Mesenteric fat pad (tissue), 1 donor: Measurements from ENCODE around the gene BCKDHB. TPM values are rescaled to one million over a fixed set of nuclear protein-coding genes. Genes with fewer than 3 reads are reported as not detected.
A peak's percentile ranks its signal among the peaks of the same experiment; 100 is the strongest.
"Not testable (repeated sequence)": the region's sequence is repeated elsewhere in the genome, so short reads cannot be mapped to it uniquely, and the experiment has no call there.

Experiments used
- DNase-seq: peaks from one replicate; pipeline ENCODE4 v3.0.0-alpha.2; 2020; ENCODE audit warnings: low spot score
- long read RNA-seq: library from polyadenylated mRNA; unstranded; transcript quantifications from one replicate; pipeline ENCODE4 v2.0.0, GENCODE V29; 2020
- total RNA-seq: library from RNA; stranded (reverse); fragmentation: NEBNext Ultra II Directional; extraction: Animal tissue kit (Norgen Biotek cat#: 25700); gene quantifications from one replicate; pipeline ENCODE4 v1.2.1, GENCODE V29; 2021
- donor health status: DM: yes; HTN: yes; CAD: no.

BCKDHB gene
- total RNA-seq: 18.2 TPM
- long read RNA-seq, transcript BCKDHB-202 (11 exons, 1,514 nt): major isoform, 35 of 50 reads
- long read RNA-seq, partial matches to known transcripts: 4 of 50 reads
- long read RNA-seq, other reads (novel, unspliced or antisense): 11 of 50 reads

DNA sequence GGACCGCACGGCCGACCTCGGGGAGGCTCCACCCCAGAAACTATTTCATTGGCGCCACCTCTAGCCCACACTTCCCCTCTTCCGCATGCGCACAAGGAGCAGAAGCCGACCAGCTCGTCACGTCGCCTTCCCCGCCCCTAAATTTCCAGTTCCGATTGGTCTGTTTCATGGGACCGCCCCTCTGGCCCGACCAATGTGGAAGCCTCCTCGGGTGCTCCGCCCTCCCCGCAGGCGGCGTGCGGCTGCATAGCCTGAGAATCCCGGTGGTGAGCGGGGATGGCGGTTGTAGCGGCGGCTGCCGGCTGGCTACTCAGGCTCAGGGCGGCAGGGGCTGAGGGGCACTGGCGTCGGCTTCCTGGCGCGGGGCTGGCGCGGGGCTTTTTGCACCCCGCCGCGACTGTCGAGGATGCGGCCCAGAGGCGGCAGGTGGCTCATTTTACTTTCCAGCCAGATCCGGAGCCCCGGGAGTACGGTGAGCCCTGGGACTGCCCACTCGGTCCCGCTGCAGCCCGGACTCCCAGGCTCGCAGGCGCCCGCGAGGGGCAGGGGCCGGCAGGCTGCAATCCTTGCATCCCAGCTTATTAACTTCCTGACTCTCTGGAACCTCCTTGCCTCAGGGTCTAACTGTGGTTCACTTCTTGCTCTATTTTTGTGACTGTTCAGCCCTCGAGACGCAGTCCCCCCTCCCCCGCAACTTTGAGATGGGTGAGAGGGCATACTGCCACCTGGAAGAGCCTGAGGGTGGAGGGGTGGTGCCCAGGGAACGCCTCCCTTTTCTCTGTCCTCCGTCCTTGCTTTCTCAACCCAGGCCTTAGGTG, at the start of gene BCKDHB:
Gene BCKDHB (plus strand): TSS at position 254 of the 818 bp plus-strand sequence. CDS start 23 bp downstream, at position 277.
- DNase-seq: peak; percentile 98

DNA sequence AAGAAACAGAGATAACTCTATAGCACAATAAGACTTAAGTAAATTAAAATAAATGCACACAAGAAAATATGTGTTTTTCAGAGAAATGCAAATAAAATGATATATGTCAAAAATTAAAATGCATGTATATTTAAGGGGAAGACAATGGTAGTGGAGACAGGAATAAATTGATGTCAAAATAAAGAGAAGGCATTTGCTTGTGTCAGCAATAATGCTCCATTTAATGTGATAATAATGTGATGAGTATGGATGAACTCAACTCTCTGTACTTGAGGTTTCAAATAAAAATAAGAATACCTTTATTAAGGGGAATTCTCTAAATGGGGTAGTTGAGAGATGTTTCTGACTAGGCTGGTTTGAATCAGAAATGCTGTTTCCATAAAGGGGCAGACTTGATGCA, 45.7 kb upstream of the BCKDHB start:
- no peak for DNase-seq

DNA sequence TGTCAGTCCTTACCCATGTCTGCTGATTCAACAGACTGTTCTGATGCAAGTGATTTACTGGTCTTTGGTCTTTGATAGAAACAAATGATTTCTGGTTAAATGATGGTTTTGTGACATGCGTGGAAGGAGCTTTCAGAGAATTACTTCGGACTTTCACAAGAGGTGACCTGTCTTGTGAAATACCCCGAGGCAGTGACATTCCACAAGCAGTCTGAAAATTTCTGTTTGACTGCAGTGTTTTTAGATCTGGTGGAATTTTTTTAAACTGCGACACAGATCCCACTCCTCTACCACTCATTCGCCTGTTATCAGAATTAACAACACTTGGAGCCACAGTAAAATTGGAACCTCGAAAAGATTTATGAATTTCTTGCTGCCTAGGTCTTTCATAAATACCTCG, 38.3 kb upstream of the BCKDHB start:
- not testable (repeated sequence) for DNase-seq

DNA sequence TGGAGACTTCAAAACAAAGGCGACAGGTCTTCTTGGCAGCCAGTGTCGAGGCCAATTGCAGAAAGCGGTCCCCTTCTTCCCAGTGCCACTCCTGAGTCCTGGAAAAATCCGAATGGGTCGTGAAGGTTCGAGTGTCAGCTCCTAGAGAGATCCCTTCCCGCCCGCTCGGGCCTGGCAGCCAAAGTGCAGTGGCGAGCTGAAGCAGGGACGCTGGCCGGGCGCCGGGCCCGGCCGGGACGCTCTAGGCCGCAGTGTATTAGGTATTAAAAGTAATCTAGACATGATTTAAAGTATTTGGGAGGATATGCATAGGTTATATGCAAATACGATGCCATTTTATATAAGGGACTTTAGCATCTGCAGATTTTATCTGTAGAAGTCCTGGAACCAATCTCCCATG, 36.0 kb upstream of the BCKDHB start:
- not testable (repeated sequence) for DNase-seq

DNA sequence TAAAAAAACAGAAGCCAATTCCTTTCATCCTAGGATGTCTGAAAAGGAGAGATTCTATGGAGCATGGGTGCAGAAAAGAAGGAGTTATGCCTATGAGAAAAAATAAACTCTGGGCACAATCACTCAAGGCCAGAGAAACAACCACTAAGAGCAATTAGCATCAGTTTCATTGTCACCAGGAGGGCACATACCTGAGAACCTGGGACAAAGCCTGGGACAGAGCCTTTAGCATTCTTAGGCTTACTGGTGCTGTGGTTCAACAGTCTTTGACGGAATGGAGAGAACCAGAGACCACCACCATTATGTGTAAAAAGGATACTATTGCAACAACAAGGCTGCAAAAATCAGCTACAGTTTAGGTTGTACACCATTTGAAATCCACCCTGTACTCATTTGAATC, 29.4 kb upstream of the BCKDHB start:
- no peak for DNase-seq

DNA sequence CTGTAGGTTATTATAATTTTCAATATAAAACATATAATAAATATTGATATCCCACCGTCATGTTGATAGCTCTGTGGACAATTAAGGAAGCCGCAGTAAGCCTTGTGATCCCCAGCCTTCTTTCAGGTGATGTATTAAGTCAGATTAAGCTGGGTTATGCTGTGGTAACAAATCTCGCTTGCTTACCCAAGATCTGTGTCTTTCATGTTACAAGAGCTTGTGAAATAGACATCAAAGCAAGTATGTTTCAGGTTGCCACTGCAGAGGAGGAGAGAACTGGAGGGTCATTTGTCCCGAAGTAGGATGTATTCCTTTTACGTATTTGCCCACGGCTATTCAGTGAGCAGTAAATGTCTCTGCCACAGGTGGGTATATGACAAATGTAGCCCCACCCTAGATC, 17.8 kb upstream of the BCKDHB start:
- no peak for DNase-seq

DNA sequence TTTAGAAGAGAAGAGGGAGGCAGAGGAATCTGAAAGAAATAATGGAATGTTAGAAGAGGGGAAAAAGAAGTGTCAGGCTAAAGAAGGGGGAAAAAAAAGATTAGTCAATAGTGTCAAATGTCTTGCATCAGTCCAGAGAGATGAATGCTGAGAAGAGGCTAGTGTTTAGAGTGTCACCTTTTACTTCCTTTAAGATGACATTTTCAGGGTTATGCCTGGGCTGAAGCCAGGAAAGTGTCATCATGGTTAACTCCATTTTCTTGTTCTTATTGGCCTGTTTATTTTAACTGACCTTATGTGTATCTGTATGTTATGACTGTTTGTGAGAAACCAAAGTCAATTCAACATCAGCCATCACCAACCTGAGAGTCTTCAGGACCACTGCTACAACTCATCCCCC, 15.0 kb upstream of the BCKDHB start:
- no peak for DNase-seq

DNA sequence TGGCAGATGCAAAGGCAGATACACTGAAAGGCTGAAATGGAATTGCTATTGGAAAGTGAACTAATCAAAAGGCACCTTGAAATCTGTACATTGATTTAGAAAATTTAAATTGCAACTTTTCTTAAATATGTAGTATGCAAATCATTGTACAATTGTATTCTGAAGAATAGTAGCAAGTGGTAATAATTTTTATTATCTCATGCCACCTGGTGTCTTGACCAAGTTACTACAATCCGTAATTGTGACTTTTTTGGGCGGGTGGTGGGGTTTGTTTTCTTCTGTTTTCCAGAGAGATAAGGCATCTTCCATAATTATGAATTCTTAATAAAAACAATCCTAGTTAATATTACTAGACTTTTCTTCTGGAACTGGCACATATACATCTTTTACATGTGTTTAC, 12.5 kb upstream of the BCKDHB start:
- DNase-seq: no peak

DNA sequence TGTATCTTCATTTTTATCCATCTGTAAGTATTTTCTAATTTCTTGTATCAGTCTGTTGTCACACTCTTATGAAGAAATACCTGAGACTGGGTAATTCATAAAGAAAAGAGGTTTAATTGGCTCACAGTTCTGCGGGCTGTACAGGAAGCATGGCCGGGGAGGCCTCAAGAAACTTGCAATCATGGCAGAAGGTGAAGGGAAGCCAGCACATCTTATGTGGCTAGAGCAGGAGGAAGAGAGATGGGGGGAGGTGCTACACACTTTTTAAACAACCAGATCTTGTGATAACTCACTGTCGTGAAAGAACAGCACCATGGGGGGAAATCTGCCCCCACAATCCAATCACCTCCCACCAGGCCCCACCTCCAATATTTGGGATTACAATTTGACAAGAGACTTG, 10.9 kb upstream of the BCKDHB start:
- DNase-seq: no peak

DNA sequence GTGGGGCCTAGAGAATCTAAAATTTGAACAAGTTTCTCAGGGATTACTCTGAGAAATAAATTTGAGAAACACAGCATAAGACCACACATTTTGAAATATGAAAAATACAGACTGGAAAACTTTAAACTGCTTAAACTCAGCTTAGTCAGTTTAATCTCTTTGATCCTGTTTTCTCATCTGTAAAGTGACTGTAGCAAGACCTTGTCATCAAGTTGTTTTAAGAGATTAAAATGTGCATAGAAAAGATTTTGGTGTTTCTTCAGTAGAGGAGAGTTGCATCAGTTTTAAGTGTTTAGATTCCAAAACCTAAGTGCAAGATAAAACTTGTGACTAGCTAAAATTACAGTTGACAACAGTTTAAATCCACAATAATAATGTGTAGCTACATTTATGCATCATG, 8.1 kb upstream of the BCKDHB start:
- no peak for DNase-seq

DNA sequence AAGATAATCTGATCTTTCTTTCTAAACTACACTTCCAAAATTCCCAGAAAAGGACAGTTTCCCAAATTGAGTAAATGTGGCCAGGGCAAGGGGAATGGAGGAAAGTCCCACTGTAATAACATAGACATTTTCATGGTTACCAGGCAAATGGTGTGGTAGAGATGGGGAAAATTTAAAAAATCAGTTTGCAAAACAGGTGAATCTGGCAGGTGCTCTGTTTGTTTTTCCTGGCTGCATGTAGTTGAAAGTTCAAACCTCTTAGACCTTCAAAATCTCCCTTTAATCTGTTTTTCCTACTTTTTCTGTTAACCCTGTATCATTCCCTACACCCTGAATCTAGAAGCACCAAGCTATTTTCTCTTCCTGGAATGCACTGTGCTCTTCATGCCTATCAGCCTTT, 2.0 kb upstream of the BCKDHB start:
- DNase-seq: no peak

DNA sequence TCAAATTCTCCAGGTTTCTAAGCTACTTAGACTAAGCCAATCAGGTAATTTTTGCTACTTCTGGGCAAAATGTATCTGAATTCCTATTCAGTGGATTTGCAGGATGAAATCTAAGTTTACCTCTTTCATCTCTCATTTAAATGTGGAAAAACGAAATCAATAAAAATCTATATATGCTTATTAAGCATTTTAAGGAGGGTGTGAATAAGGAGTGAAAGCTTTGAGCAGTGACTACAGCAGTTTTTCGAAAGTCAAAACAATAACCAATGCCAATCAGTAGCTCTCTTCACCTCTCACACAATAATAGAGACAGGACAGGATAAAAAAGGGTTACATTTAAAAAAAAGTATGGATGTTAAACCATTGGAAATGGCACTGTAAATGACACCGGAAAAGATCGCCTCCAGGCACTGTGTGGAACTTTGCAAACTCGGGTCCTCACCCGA, 476 bp upstream of the BCKDHB start:
- DNase-seq: no peak

DNA sequence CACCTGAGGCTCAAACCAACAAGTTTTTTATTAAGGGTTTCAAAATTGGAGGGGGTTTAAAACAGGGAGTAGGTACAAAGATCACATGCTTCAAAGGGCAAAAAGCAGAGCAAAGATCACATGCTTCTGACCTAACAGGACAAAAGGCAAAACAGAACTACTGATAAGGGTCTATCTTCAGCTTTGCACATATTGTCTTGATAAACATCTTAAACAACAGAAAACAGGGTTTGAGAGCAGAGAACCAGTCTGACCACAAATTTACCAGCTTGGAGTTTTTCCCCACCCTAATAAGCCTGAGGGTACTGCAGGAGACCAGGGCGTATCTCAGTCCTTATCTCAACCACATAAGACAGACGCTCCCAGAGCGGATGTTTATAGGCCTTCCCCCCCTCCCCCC, 16.1 kb downstream of the BCKDHB start:
- DNase-seq: not testable (repeated sequence)

DNA sequence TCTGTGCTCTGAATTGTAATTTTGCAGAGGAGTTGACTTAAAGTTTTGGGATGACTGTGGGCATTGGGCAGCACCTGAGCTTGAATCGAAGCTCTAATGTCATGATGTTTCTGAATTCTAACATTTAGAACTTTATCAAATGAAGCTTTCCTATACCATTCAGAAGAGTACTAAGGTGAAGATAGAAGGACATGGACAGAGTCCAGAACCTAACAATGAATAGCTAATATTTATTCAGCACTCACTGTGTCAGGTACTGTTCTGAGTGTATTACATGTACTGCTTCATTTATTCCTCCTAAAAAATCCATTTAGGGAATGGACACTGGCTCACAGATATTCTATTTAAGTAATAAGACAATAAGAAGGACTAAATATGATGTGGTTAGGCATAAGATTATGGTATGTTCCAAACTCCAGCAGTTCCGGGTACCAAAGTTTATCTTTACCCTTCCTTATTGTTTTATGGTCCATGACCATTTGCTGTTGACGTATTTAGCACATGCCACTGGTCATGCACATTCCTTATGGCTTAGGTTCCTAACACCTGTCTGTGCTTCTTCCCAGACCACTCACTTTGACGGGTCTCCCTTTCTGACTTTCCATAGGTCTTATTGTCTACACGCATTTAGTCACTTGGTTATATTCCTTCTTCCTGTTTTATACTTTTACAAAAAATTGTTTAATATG, 20.3 kb downstream of the BCKDHB start:
- DNase-seq: no peak

DNA sequence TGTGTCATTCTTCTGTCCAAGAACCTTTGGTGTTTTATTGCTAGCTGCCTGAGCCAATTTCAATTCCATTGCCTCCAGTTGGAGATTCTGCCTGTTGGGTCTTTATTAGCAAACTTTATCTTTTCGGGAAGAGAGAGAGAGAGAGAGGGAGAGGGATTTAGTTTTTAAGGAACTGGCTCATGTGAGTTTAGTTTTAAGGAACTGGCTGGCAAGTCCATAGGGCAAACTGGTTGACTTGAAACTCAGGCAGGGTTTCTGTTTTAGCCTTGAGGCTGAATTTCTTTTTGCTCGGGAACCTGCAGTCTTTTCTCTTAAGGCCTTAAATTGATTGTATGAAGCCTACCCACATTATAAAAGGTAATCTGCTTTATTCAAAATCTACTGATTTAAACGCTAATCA, 23.0 kb downstream of the BCKDHB start:
- DNase-seq: no peak

DNA sequence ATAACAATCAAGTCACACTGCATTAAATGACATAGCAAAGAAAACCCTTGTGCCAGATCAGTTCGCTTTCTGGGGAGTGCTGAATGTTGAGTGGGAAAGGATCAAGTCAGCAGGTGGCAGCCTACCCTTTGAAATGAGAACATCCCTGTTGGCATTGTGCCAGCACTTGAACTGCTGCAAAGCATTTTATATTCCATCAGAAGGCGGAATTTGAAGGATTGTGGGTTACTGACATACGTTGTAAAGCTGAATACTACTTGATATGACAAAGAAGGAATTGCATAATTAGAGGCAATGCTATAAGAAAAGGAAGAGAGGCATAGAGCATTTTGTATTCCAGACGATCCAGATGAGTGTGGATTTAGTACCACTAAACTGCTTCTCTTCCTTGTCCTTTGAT, 26.5 kb downstream of the BCKDHB start:
- DNase-seq: no peak

DNA sequence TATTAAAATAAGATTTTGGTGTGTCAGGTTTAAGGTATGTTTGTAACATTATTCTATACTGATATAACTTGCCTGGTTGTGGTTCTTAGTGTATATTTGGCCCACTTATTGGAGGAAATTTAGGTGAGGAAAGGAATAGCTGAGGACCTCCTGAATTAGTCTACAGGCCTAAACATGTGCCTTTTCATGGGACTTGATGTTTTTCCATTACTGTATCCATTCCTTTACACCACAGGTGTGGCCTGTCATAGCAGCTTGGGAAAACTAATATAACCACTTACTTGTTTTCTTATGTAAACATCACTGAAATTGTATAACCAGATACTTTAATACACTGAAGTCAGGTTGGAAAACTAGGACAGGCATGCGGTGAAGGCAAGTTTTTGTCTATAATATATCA, 27.6 kb downstream of the BCKDHB start:
- DNase-seq: no peak

DNA sequence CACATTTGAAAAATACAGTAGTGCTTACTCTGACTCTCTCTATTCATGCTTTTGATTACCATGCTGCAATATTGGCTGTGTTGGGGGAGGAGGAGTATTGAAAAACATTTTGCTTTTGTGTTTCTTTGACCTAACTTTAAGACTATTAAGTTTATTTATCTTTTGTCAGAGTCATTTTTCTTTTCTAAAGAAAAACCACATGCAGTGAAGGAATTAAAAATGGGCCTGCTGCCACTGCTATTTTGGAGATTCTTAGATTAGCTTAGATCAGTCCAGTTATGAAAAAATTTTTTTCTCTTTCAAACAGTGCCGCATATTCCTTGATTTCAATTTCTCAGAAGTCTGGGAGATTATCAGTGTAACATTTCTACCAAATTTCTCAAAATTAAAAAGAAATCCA, 36.1 kb downstream of the BCKDHB start:
- no peak for DNase-seq

DNA sequence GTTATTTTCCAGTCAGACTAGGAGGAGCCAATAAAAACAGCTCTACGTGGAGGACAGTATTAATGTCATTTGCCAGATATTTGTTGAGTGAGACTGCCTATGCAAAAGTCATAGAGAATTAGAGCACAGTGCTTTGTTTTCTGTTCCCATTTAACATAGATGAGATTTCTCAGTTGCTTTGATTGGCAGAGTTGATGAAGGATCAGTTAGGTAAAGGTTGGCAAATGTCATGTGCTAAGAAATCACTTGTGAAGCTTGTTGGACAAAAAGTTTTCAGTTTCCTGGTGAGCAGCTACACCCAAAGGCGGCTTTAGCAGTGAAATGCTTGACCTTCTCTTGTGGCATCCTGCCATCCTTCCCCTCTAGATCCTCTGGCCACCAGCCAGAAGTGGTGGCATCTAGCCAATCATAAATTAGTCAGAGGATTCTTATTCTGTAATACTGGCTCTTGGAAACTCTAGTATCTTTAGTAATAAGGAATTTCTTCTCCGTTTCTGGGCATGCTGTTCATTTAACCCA, 37.0 kb downstream of the BCKDHB start:
- no peak for DNase-seq

DNA sequence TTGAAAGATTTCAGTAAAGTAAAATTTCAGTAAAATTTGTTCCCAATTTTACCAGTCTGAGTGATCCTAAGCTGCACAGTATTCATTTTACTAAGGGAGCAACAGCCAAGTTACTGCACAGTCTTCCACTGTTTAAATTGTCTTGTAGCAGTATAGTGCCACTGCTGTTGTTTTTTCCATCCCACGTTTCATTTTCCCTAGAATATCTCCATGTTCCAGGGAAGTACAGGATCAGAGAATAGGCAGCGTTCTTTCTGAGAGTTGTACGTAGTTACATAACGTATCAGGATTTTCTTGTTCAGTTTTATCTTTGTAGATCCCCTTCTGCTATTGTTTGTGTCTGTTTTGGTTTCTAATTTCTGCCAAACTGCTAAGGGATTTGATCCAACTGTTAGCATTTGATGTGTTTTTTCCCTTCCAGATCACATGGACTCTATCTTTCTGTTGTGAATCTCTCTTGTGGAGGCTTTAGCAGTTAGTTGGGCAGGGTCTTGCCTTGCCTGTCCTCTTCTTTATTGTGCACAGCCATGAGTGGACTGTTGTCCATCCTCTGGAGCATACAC, 38.4 kb downstream of the BCKDHB start:
- DNase-seq: no peak

DNA sequence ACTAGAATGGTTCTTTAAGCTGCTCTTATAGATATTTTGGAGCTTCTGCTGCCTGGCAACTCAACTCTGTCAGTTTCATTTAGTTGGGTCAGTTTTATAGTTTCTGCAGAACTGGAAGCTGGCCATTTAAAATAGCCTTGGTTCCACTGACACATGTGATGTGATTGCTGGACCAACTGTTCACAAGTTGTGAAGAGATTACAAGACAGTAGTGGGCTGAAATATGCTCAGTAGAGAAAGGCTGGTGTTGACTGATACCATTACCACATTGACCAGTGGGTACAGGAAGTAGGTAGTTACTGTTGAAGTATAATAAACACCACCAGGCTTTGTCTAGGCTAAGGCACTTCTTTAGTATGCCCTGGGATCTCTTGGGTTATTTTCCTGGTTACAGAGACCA, 39.0 kb downstream of the BCKDHB start:
- DNase-seq: no peak

DNA sequence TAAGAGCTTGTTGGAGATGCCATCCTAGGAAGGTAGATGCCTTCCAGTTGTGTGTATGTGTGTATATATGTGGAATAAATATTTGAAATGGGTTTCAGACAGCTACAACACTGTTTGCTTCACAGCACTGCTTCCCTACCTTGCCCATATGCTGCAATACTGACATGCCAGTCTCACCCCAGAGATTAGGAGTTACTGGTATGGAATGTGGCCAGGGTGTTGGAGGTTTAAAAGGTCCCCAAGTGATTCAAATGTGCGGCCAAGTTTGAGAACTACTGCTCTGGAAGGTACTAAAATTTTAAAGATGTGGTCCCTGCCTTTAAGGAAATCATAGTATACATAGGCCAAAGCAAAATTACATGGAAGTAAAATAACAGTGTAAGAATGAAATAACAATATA, 39.5 kb downstream of the BCKDHB start:
- no peak for DNase-seq
